Common myeloid progenitor, CD34-positive (primary cell): ENCODE results near the gene KAZN.

ENCODE experiments used
- CTCF ChIA-PET: fragments of 350-600 bp; sonication (Branson Sonifier 250); formaldehyde crosslinking; loops from one replicate; lab custom pipeline; 2021; ENCODE audit warnings: antibody characterized with exemption; lab: Charles Lee
- POLR2A ChIA-PET: fragments of 350-600 bp; sonication (Branson Sonifier 250); formaldehyde crosslinking; loops from one replicate; lab custom pipeline; 2021; ENCODE audit warnings: antibody characterized with exemption; lab: Charles Lee
- DNase-seq, 3 donors: peaks; one replicate each; pipeline versions ENCODE4 v3.0.0 to v3.0.0-alpha.2; 2013
- H3K27ac ChIP-seq, 2 experiments: 1 replicate in 1 of 2; 2 replicates in 1 of 2; pipeline ENCODE4 v1.7.0; 2013; ENCODE audit warnings: inconsistent platforms in 2 of 2, low read length in 2 of 2, mild to moderate bottlenecking in 2 of 2, low read depth in 1 of 2, moderate library complexity in 1 of 2; ENCODE audit not compliant: severe bottlenecking in 2 of 2, insufficient read depth in 1 of 2, poor library complexity in 1 of 2
- H3K27me3 ChIP-seq, 5 experiments: replicated peaks in 2 of 5; 1 replicate in 3 of 5; 2 replicates in 2 of 5; pipeline versions ENCODE4 v1.6.1 to v1.7.0; 2013; ENCODE audit warnings: low read length in 4 of 5, mild to moderate bottlenecking in 2 of 5, moderate library complexity in 2 of 5, inconsistent platforms in 1 of 5; ENCODE audit not compliant: insufficient read depth in 5 of 5, control insufficient read depth in 4 of 5
- H3K36me3 ChIP-seq, 4 experiments: 1 replicate in 2 of 4; 2 replicates in 2 of 4; pipeline versions ENCODE4 v1.6.1 to v1.7.0; 2013; ENCODE audit warnings: low read length in 3 of 4, control low read depth in 1 of 4, mild to moderate bottlenecking in 1 of 4; ENCODE audit not compliant: control insufficient read depth in 4 of 4, insufficient read depth in 4 of 4
- H3K4me1 ChIP-seq, 4 experiments: 1 replicate in 3 of 4; 2 replicates in 1 of 4; pipeline versions ENCODE4 v1.6.1 to v1.7.1; 2013; ENCODE audit warnings: low read length in 3 of 4, mild to moderate bottlenecking in 3 of 4, control low read depth in 1 of 4, inconsistent platforms in 1 of 4, moderate library complexity in 1 of 4; ENCODE audit not compliant: control insufficient read depth in 4 of 4, insufficient read depth in 4 of 4; ENCODE audit errors: control extremely low read depth in 1 of 4
- H3K4me3 ChIP-seq, 7 experiments: 1 replicate in 4 of 7; 2 replicates in 3 of 7; pipeline versions ENCODE4 v1.5.1 to v1.7.0; 2013; ENCODE audit warnings: mild to moderate bottlenecking in 7 of 7, low read length in 6 of 7, moderate library complexity in 6 of 7, inconsistent platforms in 2 of 7, low read depth in 2 of 7, control low read depth in 1 of 7; ENCODE audit not compliant: insufficient read depth in 4 of 7, control insufficient read depth in 1 of 7; ENCODE audit errors: extremely low read depth in 1 of 7
- H3K9me3 ChIP-seq, 5 experiments: 1 replicate in 4 of 5; 2 replicates in 1 of 5; pipeline versions ENCODE4 v1.6.1 to v1.7.1; 2013; ENCODE audit warnings: low read length in 4 of 5, mild to moderate bottlenecking in 2 of 5, inconsistent platforms in 1 of 5, low read depth in 1 of 5, moderate library complexity in 1 of 5; ENCODE audit not compliant: control insufficient read depth in 4 of 5, insufficient read depth in 2 of 5; ENCODE audit errors: control extremely low read depth in 1 of 5
- whole genome bisulfite sequencing: methylation state at CpG from one replicate; pipeline ENCODE4 v1.1.5; 2013; ENCODE audit not compliant: insufficient coverage; 5-methylcytosine and 5-hydroxymethylcytosine counted together

Gene KAZN

GRCh38 chr1:14773396-14774025 is 175.0 kb downstream of the KAZN start:
- Histone ChIP-seq H3K9me3 (no peaks in the 10 kb centered on the region), H3K27ac (no peak overlapping the region), H3K4me3 (no peak overlapping the region), H3K4me1 (peaks cover 6 to 27% (median 22%) of the 10 kb centered on the region in 4 experiments), H3K27me3 (no peaks in the 10 kb centered on the region), H3K36me3 (no peaks in the 10 kb centered on the region)
- no peak for DNase-seq
- POLR2A ChIA-PET: no interaction called here
- WGBS: 90% methylated on average over 5 of the region's 13 CpGs
- CTCF ChIA-PET: interaction anchor here (1.4 to 1.6 kb wide), 3 partner anchors 9 to 37 kb away, joined by 3 to 4 read pairs (median 3); no protein-coding TSS in a partner anchor

GRCh38 chr1:14774225-14774624 is 175.7 kb downstream of the KAZN start:
- H3K4me1 ChIP-seq: peaks cover 6 to 34% (median 30%) of the 10 kb centered on the region in 4 experiments
- ChIA-PET POLR2A (no interaction called here), CTCF (interaction anchor here (1.4 kb wide), 1 partner anchor 36 kb away, joined by 4 read pairs; no protein-coding TSS in a partner anchor)
- WGBS: 98% methylated on average over 5 of the region's 5 CpGs
- DNase-seq: no peak
- H3K27ac ChIP-seq: no peak overlapping the region
- no peak overlapping the region for H3K4me3 ChIP-seq
- no peaks in the 10 kb centered on the region for H3K27me3 ChIP-seq
- no peaks in the 10 kb centered on the region for H3K9me3 ChIP-seq
- no peaks in the 10 kb centered on the region for H3K36me3 ChIP-seq

DNA sequence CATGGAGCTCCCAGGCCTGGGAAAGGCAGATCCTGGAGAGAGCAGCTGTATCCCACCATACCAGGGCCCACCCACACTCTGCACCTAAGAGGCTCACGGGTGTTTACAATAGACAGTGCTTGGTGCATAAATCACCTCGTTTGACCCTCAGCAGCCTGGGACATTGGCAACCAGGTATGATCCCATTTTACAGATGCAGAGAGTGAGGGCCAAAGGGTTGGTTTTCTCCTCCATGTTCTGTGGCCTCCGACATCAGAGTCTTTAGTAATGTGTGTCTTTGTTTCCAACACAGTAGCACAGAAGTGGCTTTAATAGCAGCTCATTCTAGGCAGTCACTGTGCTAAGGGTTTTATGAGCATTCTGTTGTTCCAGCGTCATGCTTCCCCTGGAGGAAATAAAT is 176.5 kb downstream of the KAZN start:
- Histone ChIP-seq H3K27me3 (no peaks in the 10 kb centered on the region), H3K36me3 (no peaks in the 10 kb centered on the region), H3K9me3 (no peaks in the 10 kb centered on the region), H3K4me1 (peaks cover 6 to 39% (median 32%) of the 10 kb centered on the region in 4 experiments), H3K27ac (no peak overlapping the region), H3K4me3 (no peak overlapping the region)
- WGBS: 100% methylated on average over 3 of the region's 4 CpGs
- POLR2A ChIA-PET: no interaction called here
- no peak for DNase-seq
- CTCF ChIA-PET: no interaction called here

- no peak for DNase-seq
- H3K27me3 ChIP-seq: no peaks in the 10 kb centered on the region
- no peak overlapping the region for H3K27ac ChIP-seq
- no peaks in the 10 kb centered on the region for H3K9me3 ChIP-seq
- no peak overlapping the region for H3K4me3 ChIP-seq
- ChIA-PET CTCF (interaction anchor here (2.8 kb wide), 1 partner anchor 8 kb away, joined by 15 read pairs; no protein-coding TSS in a partner anchor), POLR2A (no interaction called here)
- H3K4me1 ChIP-seq: peaks cover 6 to 43% (median 33%) of the 10 kb centered on the region in 4 experiments
- 95% methylated on average over 10 of the region's 10 CpGs for WGBS
- no peaks in the 10 kb centered on the region for H3K36me3 ChIP-seq
These were observed 176.9 kb downstream of the KAZN start for GRCh38 chr1:14775434-14775833.

- no peaks in the 10 kb centered on the region for H3K27me3 ChIP-seq
- H3K4me1 ChIP-seq: peaks cover 8 to 55% (median 36%) of the 10 kb centered on the region in 4 experiments
- H3K4me3 ChIP-seq: peak overlapping the region in 3 of 7 experiments; percentile 12 to 51 (median 26)
- H3K27ac ChIP-seq: peak overlapping the region in 1 of 2 experiments; percentile 74
- ChIA-PET POLR2A (interaction anchor here (0.6 kb wide), 1 partner anchor 102 kb away, joined by 3 read pairs; no protein-coding TSS in a partner anchor), CTCF (interaction anchor here (0.7 to 2.8 kb wide), 13 partner anchors 11 to 246 kb away, joined by 3 to 15 read pairs (median 4); no protein-coding TSS in a partner anchor)
- 6% methylated on average over 5 of the region's 11 CpGs for WGBS
- DNase-seq: peak in 2 of 3 donors; percentile 86 to 88
- no peaks in the 10 kb centered on the region for H3K9me3 ChIP-seq
- H3K36me3 ChIP-seq: no peaks in the 10 kb centered on the region
These were observed 179.3 kb downstream of the KAZN start for GRCh38 chr1:14777516-14778506.

GRCh38 chr1:14778541-14778897 is 180.0 kb downstream of the KAZN start:
- H3K27ac ChIP-seq: peak overlapping the region in 1 of 2 experiments; percentile 74
- H3K27me3 ChIP-seq: no peaks in the 10 kb centered on the region
- no peaks in the 10 kb centered on the region for H3K36me3 ChIP-seq
- 25% methylated on average over 3 of the region's 3 CpGs for WGBS
- H3K4me1 ChIP-seq: peaks cover 11 to 62% (median 43%) of the 10 kb centered on the region in 4 experiments
- ChIA-PET CTCF (interaction anchor here (0.8 to 2.6 kb wide), 9 partner anchors 12 to 245 kb away, joined by 3 to 11 read pairs (median 5); no protein-coding TSS in a partner anchor), POLR2A (interaction anchor here (0.6 kb wide), 1 partner anchor 102 kb away, joined by 3 read pairs; no protein-coding TSS in a partner anchor)
- peak overlapping the region in 3 of 7 experiments; percentile 12 to 26 (median 25) for H3K4me3 ChIP-seq
- H3K9me3 ChIP-seq: no peaks in the 10 kb centered on the region
- DNase-seq: peak in 2 of 3 donors; percentile 58 to 68
